SKM-1 (cell line): Measurements from ENCODE around the gene ADD3.

Source experiments
- DNase-seq: peaks from one replicate; lab custom pipeline; 2025; ENCODE audit not compliant: unreplicated experiment; lab: John Stamatoyannopoulos, UW

The ADD3 gene

GRCh38 chr10:110144507-110144906 is 136.7 kb downstream of the ADD3 start:
- DNase-seq = no peak

- DNase-seq = no peak
Measured at GRCh38 chr10:110147961-110148360, 140.2 kb downstream of the ADD3 start.

GRCh38 chr10:110149259-110149658 is 141.5 kb downstream of the ADD3 start:
- no peak for DNase-seq

GRCh38 chr10:110150046-110150445 is 142.3 kb downstream of the ADD3 start:
- no peak for DNase-seq

- DNase-seq = no peak
Measured at GRCh38 chr10:110150981-110151380, 143.2 kb downstream of the ADD3 start.

GRCh38 chr10:110151467-110151866 is 143.7 kb downstream of the ADD3 start:
- DNase-seq = no peak

- no peak for DNase-seq
Measured at GRCh38 chr10:110151971-110152370, 144.2 kb downstream of the ADD3 start.

GRCh38 chr10:110153396-110153795 is 145.6 kb downstream of the ADD3 start:
- DNase-seq = no peak

GRCh38 chr10:110156046-110156445 is 148.3 kb downstream of the ADD3 start:
- DNase-seq = no peak

GRCh38 chr10:110158051-110159005 is 150.5 kb downstream of the ADD3 start:
- no peak for DNase-seq

- no peak for DNase-seq
Measured at GRCh38 chr10:110160081-110160480, 152.3 kb downstream of the ADD3 start.

- no peak for DNase-seq
Measured at GRCh38 chr10:110160522-110160921, 152.7 kb downstream of the ADD3 start.

- peak; percentile 25 for DNase-seq
Measured at GRCh38 chr10:110162741-110163145, 155.0 kb downstream of the ADD3 start.

- DNase-seq = no peak
Measured at GRCh38 chr10:110163192-110163773, 155.5 kb downstream of the ADD3 start.

- no peak for DNase-seq
Measured at GRCh38 chr10:110163841-110164240, 156.1 kb downstream of the ADD3 start.

- no peak for DNase-seq
Measured at GRCh38 chr10:110165239-110165638, 157.5 kb downstream of the ADD3 start.

GRCh38 chr10:110167149-110167548 is 159.4 kb downstream of the ADD3 start:
- no peak for DNase-seq

- no peak for DNase-seq
Measured at GRCh38 chr10:110168601-110169481, 161.1 kb downstream of the ADD3 start.

- DNase-seq = no peak
Measured at GRCh38 chr10:110169586-110169985, 161.8 kb downstream of the ADD3 start.

GRCh38 chr10:110170142-110170971 is 162.6 kb downstream of the ADD3 start:
- no peak for DNase-seq

- DNase-seq = no peak
Measured at GRCh38 chr10:110171032-110171431, 163.2 kb downstream of the ADD3 start.
